Esophagus muscularis mucosa (tissue), 4 donors: ENCODE measurements around the gene NPC1L1. TPM values are rescaled to one million over a fixed set of nuclear protein-coding genes. Genes with fewer than 3 reads are reported as not detected.

ENCODE experiments used
- DNase-seq: peaks from one replicate; pipeline ENCODE4 v3.0.0-alpha.2; 2017; ENCODE audit errors: extremely low spot score
- H3K27ac ChIP-seq, 4 donors: fragments of 200-600 bp; sonication (generic); replicated peaks in 1 of 4; 1 replicate in 3 of 4; 2 replicates in 1 of 4; pipeline ENCODE4 v1.5.1; 2016 to 2019; ENCODE audit warnings: mild to moderate bottlenecking in 1 of 4
- H3K27me3 ChIP-seq, 4 donors: fragments of 200-600 bp; sonication (generic); one replicate each; pipeline versions ENCODE4 v1.5.1 to v1.6.0; 2016 to 2019
- H3K36me3 ChIP-seq, 4 donors: fragments of 200-600 bp; sonication (generic); one replicate each; pipeline ENCODE4 v1.5.1; 2016 to 2019
- H3K4me1 ChIP-seq, 4 donors: fragments of 200-600 bp; sonication (generic); one replicate each; pipeline ENCODE4 v1.5.1; 2016 to 2019
- H3K4me3 ChIP-seq, 4 donors: fragments of 200-600 bp; sonication (generic); 1 replicate in 2 of 4; 2 replicates in 2 of 4; pipeline ENCODE4 v1.5.1; 2016 to 2019; ENCODE audit warnings: mild to moderate bottlenecking in 4 of 4, moderate library complexity in 1 of 4
- H3K9me3 ChIP-seq, 4 donors: fragments of 200-600 bp; sonication (generic); 1 replicate in 3 of 4; 2 replicates in 1 of 4; pipeline ENCODE4 v1.5.1; 2016 to 2019
- EP300 ChIP-seq: sonication (generic); formaldehyde crosslinking; IDR thresholded peaks from one replicate; pipeline ENCODE4 v1.6.1; 2017; ENCODE audit warnings: antibody characterized with exemption
- POLR2A ChIP-seq: fragments of 450-650 bp; IDR thresholded peaks from one replicate; pipeline ENCODE4 v1.6.1; 2017; ENCODE audit warnings: antibody characterized with exemption, moderate library complexity, mild to moderate bottlenecking, low read depth
- POLR2AphosphoS5 ChIP-seq, 2 donors: sonication (generic); formaldehyde crosslinking; IDR thresholded peaks; one replicate each; pipeline ENCODE4 v1.6.1; 2017; ENCODE audit warnings: antibody characterized with exemption in 2 of 2
- WGBS: methylation state at CpG from one replicate; pipeline ENCODE4 v1.1.5; 2018; 5-methylcytosine and 5-hydroxymethylcytosine counted together
- intact Hi-C: fragments of 100-400 bp; cut with DNase I; formaldehyde crosslinking; loops from one replicate; pipeline ENCODE4 v1.15.1; 2023
- total RNA-seq, 4 donors: library from RNA; depleted of rRNA; stranded (reverse); fragments of >200 nt; gene quantifications; one replicate each; pipeline versions ENCODE4 v1.1.0 to v1.2.1, GENCODE V29; 2016
- TF ChIP-seq, protein P1 (sequence below), 3 experiments: fragments of 200-600 bp in 2 of 3; fragments of 450-650 bp in 1 of 3; sonication (generic) in 2 of 3; IDR thresholded peaks; one replicate each; pipeline ENCODE4 v1.5.1; 2017 to 2019; ENCODE audit warnings: antibody characterized with exemption in 3 of 3, mild to moderate bottlenecking in 2 of 3, moderate library complexity in 1 of 3

Gene NPC1L1
- total RNA-seq, 4 donors from 2014 or later = 0.17 to 0.57 TPM; not detected in 2

DNA sequence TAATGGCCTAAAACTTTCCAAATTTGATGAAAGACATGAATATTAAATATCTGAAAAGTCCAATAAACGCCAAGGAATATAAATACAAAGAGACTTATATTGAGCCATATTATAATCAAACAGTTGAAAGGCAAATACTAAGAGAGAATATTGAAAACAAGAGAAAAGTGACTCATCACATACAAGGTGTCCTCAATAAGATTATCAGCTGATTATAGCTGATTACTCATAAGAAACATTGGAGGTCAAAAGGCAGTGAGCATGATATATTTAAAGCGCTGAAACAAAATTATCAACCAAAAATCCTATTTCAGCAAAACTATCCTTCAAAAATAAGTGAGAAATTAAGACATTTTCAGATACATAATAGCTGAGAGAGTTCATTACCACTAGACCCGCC lies 7.8 kb upstream of the NPC1L1 start:
- DNase-seq = no peak
- Histone ChIP-seq H3K27ac (no peak overlapping the region), H3K4me1 (no peaks in the 10 kb centered on the region), H3K9me3 (no peaks in the 10 kb centered on the region), H3K27me3 (no peaks in the 10 kb centered on the region), H3K4me3 (no peak overlapping the region), H3K36me3 (no peaks in the 10 kb centered on the region)
- intact Hi-C loops = no loop called here
- 88% methylated on average over 3 of the region's 3 CpGs for WGBS
- TF ChIP-seq, protein P1, sequence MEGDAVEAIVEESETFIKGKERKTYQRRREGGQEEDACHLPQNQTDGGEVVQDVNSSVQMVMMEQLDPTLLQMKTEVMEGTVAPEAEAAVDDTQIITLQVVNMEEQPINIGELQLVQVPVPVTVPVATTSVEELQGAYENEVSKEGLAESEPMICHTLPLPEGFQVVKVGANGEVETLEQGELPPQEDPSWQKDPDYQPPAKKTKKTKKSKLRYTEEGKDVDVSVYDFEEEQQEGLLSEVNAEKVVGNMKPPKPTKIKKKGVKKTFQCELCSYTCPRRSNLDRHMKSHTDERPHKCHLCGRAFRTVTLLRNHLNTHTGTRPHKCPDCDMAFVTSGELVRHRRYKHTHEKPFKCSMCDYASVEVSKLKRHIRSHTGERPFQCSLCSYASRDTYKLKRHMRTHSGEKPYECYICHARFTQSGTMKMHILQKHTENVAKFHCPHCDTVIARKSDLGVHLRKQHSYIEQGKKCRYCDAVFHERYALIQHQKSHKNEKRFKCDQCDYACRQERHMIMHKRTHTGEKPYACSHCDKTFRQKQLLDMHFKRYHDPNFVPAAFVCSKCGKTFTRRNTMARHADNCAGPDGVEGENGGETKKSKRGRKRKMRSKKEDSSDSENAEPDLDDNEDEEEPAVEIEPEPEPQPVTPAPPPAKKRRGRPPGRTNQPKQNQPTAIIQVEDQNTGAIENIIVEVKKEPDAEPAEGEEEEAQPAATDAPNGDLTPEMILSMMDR (IDR thresholded peaks at IDR 0.05) = no peak
- no peak for TF ChIP-seq EP300
- TF ChIP-seq POLR2A = no peak
- TF ChIP-seq POLR2AphosphoS5 (IDR thresholded peaks at IDR 0.05) = no peak

DNA sequence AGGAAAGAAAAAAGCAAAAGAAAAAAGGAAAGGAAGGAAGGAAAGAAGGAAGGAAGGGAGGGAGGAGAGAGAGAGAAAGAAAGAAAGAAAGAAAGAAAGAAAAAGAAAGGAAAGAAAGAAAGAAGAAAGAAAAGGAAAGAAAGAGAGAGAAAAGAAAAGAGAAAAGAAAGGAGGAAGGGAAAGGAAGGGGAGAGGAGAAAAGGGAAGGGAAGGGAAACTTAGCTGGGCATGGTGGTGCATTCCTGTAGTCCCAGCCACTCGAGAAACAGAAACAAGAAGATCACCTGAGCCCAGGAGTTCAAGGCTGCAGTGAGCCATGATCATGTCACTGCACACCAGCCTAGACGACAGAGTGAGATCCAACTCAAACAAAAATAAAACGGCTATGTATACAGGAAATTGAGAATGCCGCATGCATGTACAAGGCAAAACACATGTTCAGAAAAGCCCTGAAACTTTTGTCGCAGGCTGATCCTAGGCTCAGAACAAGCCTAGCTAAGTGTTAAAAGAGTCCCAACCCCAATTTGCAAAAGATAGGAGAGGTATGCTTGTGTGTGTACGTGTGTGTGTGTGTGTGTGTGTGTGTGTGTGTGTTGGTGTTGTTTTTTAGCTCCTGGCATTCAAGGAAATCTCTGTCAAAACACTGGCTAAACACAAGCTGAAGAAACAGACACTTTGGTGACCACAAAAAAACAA lies 6.6 kb upstream of the NPC1L1 start:
- no peaks in the 10 kb centered on the region for H3K27me3 ChIP-seq
- intact Hi-C loops = no loop called here
- no peaks in the 10 kb centered on the region for H3K36me3 ChIP-seq
- no peak for TF ChIP-seq EP300
- TF ChIP-seq, protein P1 (IDR thresholded peaks at IDR 0.05) = no peak
- no peak overlapping the region for H3K27ac ChIP-seq
- H3K4me1 ChIP-seq = peaks cover 0 to 3% (median 0%) of the 10 kb centered on the region in 4 donors
- no peaks in the 10 kb centered on the region for H3K9me3 ChIP-seq
- no peak for DNase-seq
- 33% methylated on average over 6 of the region's 6 CpGs for WGBS
- no peak overlapping the region for H3K4me3 ChIP-seq

DNA sequence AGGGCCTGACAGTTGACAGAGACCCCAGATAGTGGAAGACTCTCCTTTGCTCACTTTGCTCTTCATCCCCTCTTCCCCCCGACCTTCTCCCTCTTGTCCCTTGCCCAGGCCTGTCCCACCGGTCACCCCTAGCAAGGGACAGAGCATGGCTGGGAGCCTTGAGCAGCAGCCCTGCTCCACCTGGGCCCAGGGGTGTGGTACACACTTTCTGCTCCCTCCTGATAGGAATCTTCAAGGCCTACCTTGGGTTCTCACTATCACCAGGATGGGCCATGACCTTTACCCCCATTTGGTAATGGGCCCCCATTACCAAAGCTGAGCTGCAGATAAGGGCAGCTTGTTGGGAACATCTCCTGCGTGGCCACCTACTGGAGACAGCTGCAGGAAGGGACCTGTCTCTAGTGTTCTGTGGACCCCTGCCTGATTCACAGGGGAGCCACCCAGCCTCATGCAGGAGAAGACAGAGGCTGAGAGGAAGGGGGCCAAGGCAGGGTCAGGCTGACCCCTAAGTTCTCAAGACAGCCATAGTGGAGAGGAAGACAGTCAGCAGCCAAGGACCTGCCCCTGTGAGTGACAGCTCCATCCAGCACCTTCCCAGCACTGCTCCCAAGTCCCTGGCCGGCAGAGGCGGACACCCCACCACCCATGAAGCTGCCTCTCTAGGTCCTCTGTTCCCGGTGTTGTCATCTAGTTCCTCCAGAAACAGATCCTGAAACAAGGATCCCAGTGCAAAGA lies 913 bp upstream of the NPC1L1 start:
- Histone ChIP-seq H3K27ac (no peak overlapping the region), H3K27me3 (no peaks in the 10 kb centered on the region), H3K4me3 (no peak overlapping the region), H3K36me3 (no peaks in the 10 kb centered on the region), H3K9me3 (no peaks in the 10 kb centered on the region), H3K4me1 (peaks cover 0 to 3% (median 0%) of the 10 kb centered on the region in 4 donors)
- 93% methylated on average over 6 of the region's 6 CpGs for WGBS
- TF ChIP-seq POLR2AphosphoS5 (IDR thresholded peaks at IDR 0.05) (no peak), POLR2A (no peak), EP300 (no peak)
- TF ChIP-seq, protein P1 (IDR thresholded peaks at IDR 0.05) = no peak
- DNase-seq = no peak
- intact Hi-C loops = no loop called here

DNA sequence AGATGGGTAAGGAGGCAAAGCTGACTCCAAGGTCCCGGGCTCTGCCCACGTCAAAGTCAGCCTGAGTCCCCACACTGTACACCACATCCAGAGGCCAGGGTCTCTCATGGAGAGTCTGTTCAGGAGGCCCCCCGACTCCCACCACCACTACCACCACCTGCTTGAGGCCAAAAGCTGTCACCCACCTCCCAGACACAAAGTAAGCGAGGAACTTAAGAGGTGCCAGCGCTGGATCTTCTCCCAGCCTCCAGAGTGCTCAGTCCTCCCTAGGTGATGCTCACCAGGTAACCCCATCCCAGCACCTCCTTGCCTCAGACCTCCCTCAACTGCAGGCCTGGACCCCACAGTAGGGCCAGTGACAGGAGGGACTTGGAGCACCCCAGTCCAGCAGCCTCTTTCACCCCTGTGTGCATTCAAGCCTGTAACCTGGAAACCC lies 520 bp downstream of the NPC1L1 start:
- WGBS = 92% methylated on average over 4 of the region's 5 CpGs
- H3K4me3 ChIP-seq = no peak overlapping the region
- H3K27me3 ChIP-seq = no peaks in the 10 kb centered on the region
- H3K36me3 ChIP-seq = no peaks in the 10 kb centered on the region
- intact Hi-C loops = no loop called here
- H3K27ac ChIP-seq = no peak overlapping the region
- DNase-seq = no peak
- TF ChIP-seq POLR2AphosphoS5 (IDR thresholded peaks at IDR 0.05) (no peak), EP300 (no peak), POLR2A (no peak)
- TF ChIP-seq, protein P1 (IDR thresholded peaks at IDR 0.05) = no peak
- H3K4me1 ChIP-seq = peaks cover 0 to 3% (median 0%) of the 10 kb centered on the region in 4 donors
- no peaks in the 10 kb centered on the region for H3K9me3 ChIP-seq
